ENCODE measurements around the gene CDK5RAP2.

The CDK5RAP2 gene

DNA sequence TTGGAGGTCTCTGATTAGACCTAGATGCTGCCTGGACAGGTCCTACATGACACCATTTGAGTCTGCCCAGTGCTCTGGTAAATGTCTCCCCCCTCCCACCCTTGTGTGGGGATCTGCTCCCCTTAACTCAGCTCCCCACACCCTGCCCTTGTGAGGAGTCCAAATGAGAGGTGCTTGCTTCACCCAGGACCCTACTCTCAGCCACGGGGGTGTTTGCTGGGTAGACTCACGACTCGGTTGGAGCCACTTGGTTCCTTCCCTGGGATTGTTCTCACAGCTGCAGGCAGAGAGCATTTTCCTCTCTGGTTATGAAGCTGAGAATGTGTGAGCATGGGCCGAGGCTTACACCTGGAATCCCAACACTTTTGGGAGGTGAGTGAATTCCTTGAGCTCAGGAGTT is 204.7 kb downstream of the CDK5RAP2 start:
- TF ChIP-seq EP300 (IDR thresholded peaks at IDR 0.05; ENCODE audit: borderline replicate concordance), result no peak
- TF ChIP-seq CREB1 (IDR thresholded peaks at IDR 0.05; ENCODE audit: low read depth), result no peak
- TF ChIP-seq, protein P1, sequence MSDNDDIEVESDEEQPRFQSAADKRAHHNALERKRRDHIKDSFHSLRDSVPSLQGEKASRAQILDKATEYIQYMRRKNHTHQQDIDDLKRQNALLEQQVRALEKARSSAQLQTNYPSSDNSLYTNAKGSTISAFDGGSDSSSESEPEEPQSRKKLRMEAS (IDR thresholded peaks at IDR 0.05), result no peak
- no peak for TF ChIP-seq TAF1 (IDR thresholded peaks at IDR 0.05; ENCODE audit: low read depth)
- TF ChIP-seq YY1 (IDR thresholded peaks at IDR 0.05; ENCODE audit: low read depth), result no peak
- TF ChIP-seq TCF12 (IDR thresholded peaks at IDR 0.05; ENCODE audit: low read depth), result no peak
- no peak for TF ChIP-seq NFIC (IDR thresholded peaks at IDR 0.05)
- TF ChIP-seq USF1 (IDR thresholded peaks at IDR 0.05), result no peak
- TF ChIP-seq ZBTB7A (IDR thresholded peaks at IDR 0.05; ENCODE audit: low read depth), result no peak
- no peak for TF ChIP-seq RAD21 (IDR thresholded peaks at IDR 0.05; ENCODE audit: low read depth)
- no peak for TF ChIP-seq TEAD4 (IDR thresholded peaks at IDR 0.05)
- TF ChIP-seq, protein P2, sequence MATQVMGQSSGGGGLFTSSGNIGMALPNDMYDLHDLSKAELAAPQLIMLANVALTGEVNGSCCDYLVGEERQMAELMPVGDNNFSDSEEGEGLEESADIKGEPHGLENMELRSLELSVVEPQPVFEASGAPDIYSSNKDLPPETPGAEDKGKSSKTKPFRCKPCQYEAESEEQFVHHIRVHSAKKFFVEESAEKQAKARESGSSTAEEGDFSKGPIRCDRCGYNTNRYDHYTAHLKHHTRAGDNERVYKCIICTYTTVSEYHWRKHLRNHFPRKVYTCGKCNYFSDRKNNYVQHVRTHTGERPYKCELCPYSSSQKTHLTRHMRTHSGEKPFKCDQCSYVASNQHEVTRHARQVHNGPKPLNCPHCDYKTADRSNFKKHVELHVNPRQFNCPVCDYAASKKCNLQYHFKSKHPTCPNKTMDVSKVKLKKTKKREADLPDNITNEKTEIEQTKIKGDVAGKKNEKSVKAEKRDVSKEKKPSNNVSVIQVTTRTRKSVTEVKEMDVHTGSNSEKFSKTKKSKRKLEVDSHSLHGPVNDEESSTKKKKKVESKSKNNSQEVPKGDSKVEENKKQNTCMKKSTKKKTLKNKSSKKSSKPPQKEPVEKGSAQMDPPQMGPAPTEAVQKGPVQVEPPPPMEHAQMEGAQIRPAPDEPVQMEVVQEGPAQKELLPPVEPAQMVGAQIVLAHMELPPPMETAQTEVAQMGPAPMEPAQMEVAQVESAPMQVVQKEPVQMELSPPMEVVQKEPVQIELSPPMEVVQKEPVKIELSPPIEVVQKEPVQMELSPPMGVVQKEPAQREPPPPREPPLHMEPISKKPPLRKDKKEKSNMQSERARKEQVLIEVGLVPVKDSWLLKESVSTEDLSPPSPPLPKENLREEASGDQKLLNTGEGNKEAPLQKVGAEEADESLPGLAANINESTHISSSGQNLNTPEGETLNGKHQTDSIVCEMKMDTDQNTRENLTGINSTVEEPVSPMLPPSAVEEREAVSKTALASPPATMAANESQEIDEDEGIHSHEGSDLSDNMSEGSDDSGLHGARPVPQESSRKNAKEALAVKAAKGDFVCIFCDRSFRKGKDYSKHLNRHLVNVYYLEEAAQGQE (IDR thresholded peaks at IDR 0.05; ENCODE audit: low read depth), result no peak
- no peak for TF ChIP-seq CEBPB (IDR thresholded peaks at IDR 0.05)
- no peak for TF ChIP-seq FOXM1 (IDR thresholded peaks at IDR 0.05; ENCODE audit: borderline replicate concordance, low read depth)
- TF ChIP-seq EGR1 (IDR thresholded peaks at IDR 0.05), result no peak

GRCh38 chr9:120374817-120375216 is 205.2 kb downstream of the CDK5RAP2 start:
- TF ChIP-seq FOXM1 (IDR thresholded peaks at IDR 0.05; ENCODE audit: borderline replicate concordance, low read depth) (no peak), RAD21 (IDR thresholded peaks at IDR 0.05; ENCODE audit: low read depth) (no peak), NFIC (IDR thresholded peaks at IDR 0.05) (no peak), TEAD4 (IDR thresholded peaks at IDR 0.05) (no peak), USF1 (IDR thresholded peaks at IDR 0.05) (no peak), CREB1 (IDR thresholded peaks at IDR 0.05; ENCODE audit: low read depth) (no peak), EGR1 (IDR thresholded peaks at IDR 0.05) (no peak), EP300 (IDR thresholded peaks at IDR 0.05; ENCODE audit: borderline replicate concordance) (no peak), TAF1 (IDR thresholded peaks at IDR 0.05; ENCODE audit: low read depth) (no peak), CEBPB (IDR thresholded peaks at IDR 0.05) (no peak), YY1 (IDR thresholded peaks at IDR 0.05; ENCODE audit: low read depth) (no peak)
- TF ChIP-seq, protein P2 (IDR thresholded peaks at IDR 0.05; ENCODE audit: low read depth), result no peak
- TF ChIP-seq, protein P1 (IDR thresholded peaks at IDR 0.05), result no peak

GRCh38 chr9:120374239-120374638 is 205.7 kb downstream of the CDK5RAP2 start:
- TF ChIP-seq TAF1 (IDR thresholded peaks at IDR 0.05; ENCODE audit: low read depth) (no peak), RAD21 (IDR thresholded peaks at IDR 0.05; ENCODE audit: low read depth) (no peak), CREB1 (IDR thresholded peaks at IDR 0.05; ENCODE audit: low read depth) (no peak), EP300 (IDR thresholded peaks at IDR 0.05; ENCODE audit: borderline replicate concordance) (no peak), NFIC (IDR thresholded peaks at IDR 0.05) (no peak), YY1 (IDR thresholded peaks at IDR 0.05; ENCODE audit: low read depth) (no peak), ZBTB7A (IDR thresholded peaks at IDR 0.05; ENCODE audit: low read depth) (no peak), FOXM1 (IDR thresholded peaks at IDR 0.05; ENCODE audit: borderline replicate concordance, low read depth) (no peak), CEBPB (IDR thresholded peaks at IDR 0.05) (no peak), TEAD4 (IDR thresholded peaks at IDR 0.05) (no peak), EGR1 (IDR thresholded peaks at IDR 0.05) (no peak), TCF12 (IDR thresholded peaks at IDR 0.05; ENCODE audit: low read depth) (no peak), USF1 (IDR thresholded peaks at IDR 0.05) (no peak)
- TF ChIP-seq, protein P1 (IDR thresholded peaks at IDR 0.05), result no peak
- TF ChIP-seq, protein P2 (IDR thresholded peaks at IDR 0.05; ENCODE audit: low read depth), result no peak
